Dedifferentiated amniotic fluid mesenchymal stem cell (primary cell): ENCODE results near the gene CELA3A.
"Not testable (repeated sequence)": the region's sequence is repeated elsewhere in the genome, so short reads cannot be mapped to it uniquely, and the experiment has no call there.

ENCODE experiments used
- DNase-seq: peaks from one replicate; pipeline ENCODE4 v3.0.0-alpha.2; 2016; ENCODE audit errors: extremely low spot score

Gene CELA3A

GRCh38 chr1:21981253-21981652, 20.2 kb upstream of the CELA3A start:
- not testable (repeated sequence) for DNase-seq

GRCh38 chr1:21982122-21982521, 19.3 kb upstream of the CELA3A start:
- not testable (repeated sequence) for DNase-seq

- DNase-seq: not testable (repeated sequence)
Measured at GRCh38 chr1:21983539-21983938, 17.9 kb upstream of the CELA3A start.

- DNase-seq: not testable (repeated sequence)
Measured at GRCh38 chr1:21985893-21986292, 15.6 kb upstream of the CELA3A start.

- DNase-seq: not testable (repeated sequence)
Measured at GRCh38 chr1:21986386-21986785, 15.1 kb upstream of the CELA3A start.

- not testable (repeated sequence) for DNase-seq
Measured at GRCh38 chr1:21989672-21990393, 11.6 kb upstream of the CELA3A start.

GRCh38 chr1:21992186-21992585, 9.3 kb upstream of the CELA3A start:
- not testable (repeated sequence) for DNase-seq

GRCh38 chr1:21994716-21995115, 6.7 kb upstream of the CELA3A start:
- DNase-seq: not testable (repeated sequence)

GRCh38 chr1:21996663-21996970, 4.8 kb upstream of the CELA3A start:
- DNase-seq: not testable (repeated sequence)

GRCh38 chr1:21997891-21998623, 3.4 kb upstream of the CELA3A start:
- DNase-seq: not testable (repeated sequence)

GRCh38 chr1:21998624-21999294, 2.7 kb upstream of the CELA3A start:
- DNase-seq: not testable (repeated sequence)

- DNase-seq: not testable (repeated sequence)
Measured at GRCh38 chr1:21999645-22000044, 1.8 kb upstream of the CELA3A start.

- DNase-seq: not testable (repeated sequence)
Measured at GRCh38 chr1:22002461-22002860, 1.0 kb downstream of the CELA3A start.

GRCh38 chr1:22002875-22003274, 1.4 kb downstream of the CELA3A start:
- DNase-seq: not testable (repeated sequence)

GRCh38 chr1:22003959-22004358, 2.5 kb downstream of the CELA3A start:
- not testable (repeated sequence) for DNase-seq

GRCh38 chr1:22005261-22006149, 4.0 kb downstream of the CELA3A start:
- DNase-seq: not testable (repeated sequence)

- not testable (repeated sequence) for DNase-seq
Measured at GRCh38 chr1:22006736-22007135, 5.3 kb downstream of the CELA3A start.

- DNase-seq: not testable (repeated sequence)
Measured at GRCh38 chr1:22007262-22007661, 5.8 kb downstream of the CELA3A start.

GRCh38 chr1:22009566-22009965, 8.1 kb downstream of the CELA3A start:
- not testable (repeated sequence) for DNase-seq

- not testable (repeated sequence) for DNase-seq
Measured at GRCh38 chr1:22012752-22013151, 11.3 kb downstream of the CELA3A start.

GRCh38 chr1:22014575-22015206, 13.2 kb downstream of the CELA3A start:
- DNase-seq: not testable (repeated sequence)
